Measurements from ENCODE around the gene MRPL45.
A peak's percentile ranks its signal among the peaks of the same experiment; 100 is the strongest.

Gene MRPL45

GRCh38 chr17:38329808-38330730 lies 33.1 kb downstream of the MRPL45 start:
- H3K4me1 ChIP-seq (ENCODE audit: insufficient read depth, poor library complexity, severe bottlenecking) = no peaks in the 10 kb centered on the region
- H3K27me3 ChIP-seq (ENCODE audit: insufficient read depth, poor library complexity, severe bottlenecking) = no peaks in the 10 kb centered on the region
- DNase-seq (ENCODE audit: low spot score) (no peak), ATAC-seq (ENCODE audit: low read depth) (no peak)
- no peak overlapping the region for H3K27ac ChIP-seq (ENCODE audit: poor library complexity, severe bottlenecking)
- H3K36me3 ChIP-seq (ENCODE audit: low read depth) = no peaks in the 10 kb centered on the region
- TF ChIP-seq CTCF (IDR thresholded peaks at IDR 0.05; ENCODE audit: poor library complexity, severe bottlenecking) = no peak
- H3K4me3 ChIP-seq (ENCODE audit: severe bottlenecking) = no peak overlapping the region
- no peaks in the 10 kb centered on the region for H3K9me3 ChIP-seq (ENCODE audit: severe bottlenecking)

- TF ChIP-seq CTCF (IDR thresholded peaks at IDR 0.05; ENCODE audit: poor library complexity, severe bottlenecking) = no peak
- no peaks in the 10 kb centered on the region for H3K9me3 ChIP-seq (ENCODE audit: severe bottlenecking)
- H3K4me3 ChIP-seq (ENCODE audit: severe bottlenecking) = no peak overlapping the region
- no peaks in the 10 kb centered on the region for H3K27me3 ChIP-seq (ENCODE audit: insufficient read depth, poor library complexity, severe bottlenecking)
- H3K27ac ChIP-seq (ENCODE audit: poor library complexity, severe bottlenecking) = no peak overlapping the region
- DNase-seq (ENCODE audit: low spot score) (no peak), ATAC-seq (ENCODE audit: low read depth) (0 out of 3 replicates have a peak, but pooled peaks have one; percentile 14)
- no peaks in the 10 kb centered on the region for H3K4me1 ChIP-seq (ENCODE audit: insufficient read depth, poor library complexity, severe bottlenecking)
- no peaks in the 10 kb centered on the region for H3K36me3 ChIP-seq (ENCODE audit: low read depth)
Observed at GRCh38 chr17:38330941-38331411, 34.0 kb downstream of the MRPL45 start.

GRCh38 chr17:38332735-38333134 lies 35.8 kb downstream of the MRPL45 start:
- DNase-seq (ENCODE audit: low spot score) (no peak), ATAC-seq (ENCODE audit: low read depth) (no peak)
- no peak for TF ChIP-seq CTCF (IDR thresholded peaks at IDR 0.05; ENCODE audit: poor library complexity, severe bottlenecking)
- H3K36me3 ChIP-seq (ENCODE audit: low read depth) = no peaks in the 10 kb centered on the region
- no peak overlapping the region for H3K4me3 ChIP-seq (ENCODE audit: severe bottlenecking)
- no peak overlapping the region for H3K27ac ChIP-seq (ENCODE audit: poor library complexity, severe bottlenecking)
- H3K4me1 ChIP-seq (ENCODE audit: insufficient read depth, poor library complexity, severe bottlenecking) = no peaks in the 10 kb centered on the region
- H3K27me3 ChIP-seq (ENCODE audit: insufficient read depth, poor library complexity, severe bottlenecking) = no peaks in the 10 kb centered on the region
- H3K9me3 ChIP-seq (ENCODE audit: severe bottlenecking) = no peaks in the 10 kb centered on the region

- no peak for DNase-seq (ENCODE audit: low spot score)
- H3K4me3 ChIP-seq (ENCODE audit: severe bottlenecking) = no peak overlapping the region
- no peaks in the 10 kb centered on the region for H3K9me3 ChIP-seq (ENCODE audit: severe bottlenecking)
- no peaks in the 10 kb centered on the region for H3K4me1 ChIP-seq (ENCODE audit: insufficient read depth, poor library complexity, severe bottlenecking)
- H3K36me3 ChIP-seq (ENCODE audit: low read depth) = no peaks in the 10 kb centered on the region
- peak; percentile 56 for TF ChIP-seq CTCF (IDR thresholded peaks at IDR 0.05; ENCODE audit: poor library complexity, severe bottlenecking)
- no peaks in the 10 kb centered on the region for H3K27me3 ChIP-seq (ENCODE audit: insufficient read depth, poor library complexity, severe bottlenecking)
- ATAC-seq (ENCODE audit: low read depth) = 0 out of 3 replicates have a peak, but pooled peaks have one; percentile 18
- H3K27ac ChIP-seq (ENCODE audit: poor library complexity, severe bottlenecking) = no peak overlapping the region
Observed at GRCh38 chr17:38333635-38334295, 36.8 kb downstream of the MRPL45 start.

Data from RWPE2 (cell line).